K562 (cell line): Measurements from ENCODE around the gene ACSM6. TPM values are rescaled to one million over a fixed set of nuclear protein-coding genes. Genes with fewer than 3 reads are reported as not detected.

Experiments used
- ATAC-seq: fragments of 200-7000 bp; cut with Tn5 transposase; 3 replicates; pipeline ENCODE4 v1.9.1; 2020; ENCODE audit warnings: moderate library complexity
- BruUV-seq: library from RNA; stranded (reverse); fragments of 400-500 nt; replicated peaks from 2 replicates; lab custom pipeline; 2021; lab: Mats Ljungman, UMichigan
- CTCF ChIA-PET: fragments of 300-600 bp; formaldehyde crosslinking; extraction: SDS; loops from one replicate; lab custom pipeline; 2021; ENCODE audit warnings: low intra/inter-chr PET ratio; lab: Yijun Ruan, JAX
- POLR2A ChIA-PET: fragments of 300-600, 350-650 bp; sonication (Branson Sonifier 250); formaldehyde crosslinking; extraction: SDS; loops from one replicate; lab custom pipeline; 2021; ENCODE audit warnings: antibody characterized with exemption, inconsistent platforms; lab: Yijun Ruan, JAX
- DNase-seq, 4 experiments: peaks; one replicate each; pipeline versions ENCODE4 v3.0.0 to v3.0.0-alpha.2; 2011 to 2018; ENCODE audit warnings: low spot score in 3 of 4, mixed read lengths in 3 of 4; ENCODE audit errors: extremely low read depth in 1 of 4
- FAIRE-seq: peaks from 2 replicates; lab custom pipeline; 2011; peaks lifted over from hg19 to GRCh38; lab: Jason Lieb, UNC
- H2AFZ ChIP-seq: 2 replicates; pipeline ENCODE4 v1.6.0; 2011; ENCODE audit warnings: low read depth, low read length, control low read depth, inconsistent platforms
- H3K27ac ChIP-seq: fragments of 200-600 bp; 3 replicates; pipeline ENCODE4 v1.8.0; 2011; ENCODE audit warnings: low read depth, mild to moderate bottlenecking, control low read depth, inconsistent platforms, low read length, moderate library complexity, mixed read lengths; ENCODE audit errors: extremely low read depth
- H3K27me3 ChIP-seq, 2 experiments: fragments of 300-600 bp in 1 of 2; 2 replicates in 1 of 2; 3 replicates in 1 of 2; pipeline versions ENCODE4 v1.6.0 to v1.8.0; 2011; ENCODE audit warnings: inconsistent platforms in 2 of 2, low read length in 2 of 2, mild to moderate bottlenecking in 1 of 2, mixed read lengths in 1 of 2, moderate library complexity in 1 of 2; ENCODE audit not compliant: control insufficient read depth in 2 of 2, insufficient read depth in 2 of 2
- H3K36me3 ChIP-seq: fragments of 300-600 bp; 3 replicates; pipeline ENCODE4 v1.8.0; 2011; ENCODE audit warnings: mild to moderate bottlenecking, low read length, inconsistent platforms; ENCODE audit not compliant: control insufficient read depth, insufficient read depth
- H3K4me1 ChIP-seq, 2 experiments: fragments of 200-600 bp in 1 of 2; replicated peaks in 1 of 2; 2 replicates in 1 of 2; 3 replicates in 1 of 2; pipeline versions ENCODE4 v1.5.1 to v1.8.0; 2011; ENCODE audit warnings: inconsistent platforms in 2 of 2, low read length in 2 of 2, mild to moderate bottlenecking in 1 of 2, mixed read lengths in 1 of 2, moderate library complexity in 1 of 2; ENCODE audit not compliant: control insufficient read depth in 2 of 2, insufficient read depth in 2 of 2
- H3K4me2 ChIP-seq: 2 replicates; pipeline ENCODE4 v1.6.1; 2011; ENCODE audit warnings: low read length, control low read depth, inconsistent platforms, mixed read lengths; ENCODE audit not compliant: insufficient read depth
- H3K4me3 ChIP-seq: fragments of 200-600 bp; sonication (generic), shearing (Covaris generic); 2 replicates; pipeline ENCODE4 v1.5.1; 2016; ENCODE audit warnings: control low read depth, inconsistent platforms
- H3K79me2 ChIP-seq: fragments of 200-600 bp; 3 replicates; pipeline ENCODE4 v1.8.0; 2011; ENCODE audit warnings: low read length, inconsistent platforms; ENCODE audit not compliant: control insufficient read depth, insufficient read depth
- H3K9ac ChIP-seq, 2 experiments: 2 replicates each; pipeline versions ENCODE4 v1.6.0 to v1.6.1; 2011; ENCODE audit warnings: low read depth in 2 of 2, low read length in 2 of 2, control low read depth in 1 of 2, inconsistent platforms in 1 of 2, mild to moderate bottlenecking in 1 of 2, mixed read lengths in 1 of 2; ENCODE audit not compliant: insufficient read depth in 1 of 2
- H3K9me1 ChIP-seq: one replicate; pipeline ENCODE4 v1.6.0; 2011; ENCODE audit warnings: inconsistent platforms, mild to moderate bottlenecking, low read length, moderate library complexity; ENCODE audit not compliant: control insufficient read depth, insufficient read depth
- H3K9me3 ChIP-seq: replicated peaks from 2 replicates; pipeline ENCODE4 v1.5.1; 2011; ENCODE audit warnings: low read depth, low read length, inconsistent platforms; ENCODE audit not compliant: control insufficient read depth, insufficient read depth
- H4K20me1 ChIP-seq: replicated peaks from 2 replicates; pipeline ENCODE4 v1.6.1; 2011; ENCODE audit warnings: low read length, inconsistent platforms, mixed read lengths; ENCODE audit not compliant: control insufficient read depth, insufficient read depth
- BACH1 ChIP-seq: fragments of 200-800 bp; sonication (Bioruptor generic); IDR thresholded peaks from 2 replicates; pipeline ENCODE4 v1.6.1; 2016; ENCODE audit warnings: missing genetic modification characterization, missing compliant biosample characterization
- C11orf30 ChIP-seq: fragments of 450-650 bp; IDR thresholded peaks from 2 replicates; pipeline ENCODE4 v1.6.1; 2016; ENCODE audit warnings: low read depth, mild to moderate bottlenecking
- ELK1 ChIP-seq: sonication (generic); formaldehyde crosslinking; IDR thresholded peaks from 2 replicates; pipeline ENCODE4 v1.8.1; 2022; ENCODE audit warnings: missing genetic modification reagents
- EP300 ChIP-seq: IDR thresholded peaks from 2 replicates; pipeline ENCODE4 v1.6.1; 2012; ENCODE audit warnings: low read length, improper control_type of control experiment
- GABPB2 ChIP-seq: fragments of 250-450 bp; sonication (Bioruptor Pico); conservative IDR thresholded peaks from 2 replicates; pipeline ENCODE4 v1.5.1; 2021; ENCODE audit warnings: mild to moderate bottlenecking
- IFI16 ChIP-seq: fragments of 250-450 bp; sonication (Bioruptor Pico); IDR thresholded peaks from 2 replicates; pipeline ENCODE4 v2.1.2; 2022; ENCODE audit warnings: mild to moderate bottlenecking, inconsistent platforms
- MAFK ChIP-seq: IDR thresholded peaks from 2 replicates; pipeline ENCODE4 v1.6.1; 2011; ENCODE audit warnings: low read length, improper control_type of control experiment
- PHF8 ChIP-seq: fragments of 200-600 bp; sonication (generic); IDR thresholded peaks from 2 replicates; pipeline ENCODE4 v1.6.1; 2012; ENCODE audit warnings: mixed run types, mild to moderate bottlenecking, inconsistent platforms, low read length, moderate library complexity, borderline replicate concordance
- TCF3 ChIP-seq: sonication (generic); formaldehyde crosslinking; IDR thresholded peaks from 2 replicates; pipeline ENCODE4 v1.4.0; 2020; ENCODE audit warnings: mild to moderate bottlenecking, missing genetic modification reagents
- ZMIZ1 ChIP-seq, 2 experiments: fragments of 150-350 bp in 1 of 2; IDR thresholded peaks; 2 replicates each; pipeline ENCODE4 v1.6.1; 2012 to 2016; ENCODE audit warnings: low read depth in 2 of 2, low read length in 2 of 2, mild to moderate bottlenecking in 1 of 2, moderate library complexity in 1 of 2
- ZNF316 ChIP-seq: fragments of 450-650 bp; IDR thresholded peaks from 2 replicates; pipeline ENCODE4 v1.6.1; 2016
- ZNF583 ChIP-seq: fragments of 250-450 bp; sonication (Bioruptor Pico); IDR thresholded peaks from 2 replicates; pipeline ENCODE4 v1.4.0; 2020
- WGBS: fragments of 100-300 bp; shearing (Covaris generic); methylation state at CpG from one replicate; pipeline ENCODE4 v1.1.6; 2016; ENCODE audit warnings: low coverage, mixed read lengths; ENCODE audit not compliant: insufficient coverage; ENCODE audit errors: missing lambda C conversion rate; 5-methylcytosine and 5-hydroxymethylcytosine counted together
- in situ Hi-C: fragments of 300-500 bp; cut with MboI; formaldehyde crosslinking; loops from 4 replicates; pipeline ENCODE4 v1.15.0; 2018; ENCODE audit warnings: inconsistent platforms, mixed read lengths
- intact Hi-C: fragments of 100-400 bp; cut with micrococcal nuclease; formaldehyde crosslinking; loops from 2 replicates; pipeline ENCODE4 v1.14.2; 2022
- polyA plus RNA-seq, 8 experiments: library from polyadenylated mRNA; depleted of rRNA in 4 of 8; stranded (reverse) in 5 of 8; unstranded in 3 of 8; fragments of >200 nt; fragmentation: Nextera tagmentation in 2 of 8; fragmentation: Illumina TruSeq in 1 of 8; extraction: Ambion mirVana in 2 of 8; extraction: Trizol in 1 of 8; gene quantifications; 2 replicates each; pipeline versions ENCODE4 v1.2.1 to v1.2.3, GENCODE V29; 2011 to 2014; ENCODE audit warnings: inconsistent platforms in 1 of 8, missing spikeins in 1 of 8
- total RNA-seq, 7 experiments: library from RNA; depleted of rRNA in 6 of 7; stranded (reverse); fragments of >200 nt in 6 of 7; fragmentation: Illumina TruSeq in 2 of 7; extraction: Trizol in 2 of 7; gene quantifications; 2 replicates each; pipeline versions ENCODE4 v1.2.1 to v1.2.3, GENCODE V29; 2011 to 2021; ENCODE audit warnings: low replicate concordance in 1 of 7
- TF ChIP-seq, protein P1 (sequence below): fragments of 250-450 bp; sonication (Bioruptor Pico); IDR thresholded peaks from 2 replicates; pipeline ENCODE4 v1.8.0; 2021; ENCODE audit warnings: moderate library complexity, mild to moderate bottlenecking, inconsistent platforms
- TF ChIP-seq, protein P2 (sequence below): fragments of 450-650 bp; IDR thresholded peaks from 2 replicates; pipeline ENCODE4 v1.6.1; 2017; ENCODE audit warnings: mild to moderate bottlenecking, moderate library complexity

ACSM6 gene
- total and polyA plus RNA-seq, 9 of the 15 experiments (the other 6 are each of a cell fraction or from before 2014, with no cell fraction given) = not detected

DNA sequence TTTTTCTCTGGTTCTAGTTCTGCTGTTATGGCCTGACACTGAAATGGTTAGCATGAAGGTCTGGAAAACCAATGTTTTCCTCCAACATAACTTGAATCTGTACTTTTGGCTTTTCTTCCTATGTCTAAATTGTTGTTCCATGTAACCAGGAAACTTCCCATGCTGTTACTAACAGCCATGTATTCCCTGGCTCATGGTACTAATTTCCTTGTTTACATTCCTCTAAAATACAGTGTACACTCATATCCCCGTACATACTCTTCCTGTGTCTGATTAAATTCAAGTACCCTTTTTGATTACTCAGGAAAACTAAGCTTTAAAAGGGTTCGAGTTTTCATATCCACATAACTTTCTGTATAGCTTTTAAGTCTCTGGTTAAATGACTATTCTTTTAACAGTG lies 12.3 kb upstream of the ACSM6 start:
- intact Hi-C loops (loop anchor here (2.0 to 5.0 kb wide), 2 partner anchors 61 to 181 kb away; no protein-coding TSS in a partner anchor), in situ Hi-C loops (no loop called here)
- TF ChIP-seq C11orf30 (0 out of 2 replicates have a peak, but pooled peaks have one; percentile 19), ZNF316 (0 out of 2 replicates have a peak, but pooled peaks have one; percentile 6), EP300 (no peak), IFI16 (CRISPR knock-in tag) (no peak), ZNF583 (no peak), ELK1 (no peak), PHF8 (no peak), BACH1 (tag) (no peak), TCF3 (no peak), ZMIZ1 (IDR thresholded peaks at IDR 0.05; ENCODE audit: low read depth in 2 of 2, low read length in 2 of 2) (no peak), GABPB2 (no peak), MAFK (no peak)
- TF ChIP-seq, protein P1, sequence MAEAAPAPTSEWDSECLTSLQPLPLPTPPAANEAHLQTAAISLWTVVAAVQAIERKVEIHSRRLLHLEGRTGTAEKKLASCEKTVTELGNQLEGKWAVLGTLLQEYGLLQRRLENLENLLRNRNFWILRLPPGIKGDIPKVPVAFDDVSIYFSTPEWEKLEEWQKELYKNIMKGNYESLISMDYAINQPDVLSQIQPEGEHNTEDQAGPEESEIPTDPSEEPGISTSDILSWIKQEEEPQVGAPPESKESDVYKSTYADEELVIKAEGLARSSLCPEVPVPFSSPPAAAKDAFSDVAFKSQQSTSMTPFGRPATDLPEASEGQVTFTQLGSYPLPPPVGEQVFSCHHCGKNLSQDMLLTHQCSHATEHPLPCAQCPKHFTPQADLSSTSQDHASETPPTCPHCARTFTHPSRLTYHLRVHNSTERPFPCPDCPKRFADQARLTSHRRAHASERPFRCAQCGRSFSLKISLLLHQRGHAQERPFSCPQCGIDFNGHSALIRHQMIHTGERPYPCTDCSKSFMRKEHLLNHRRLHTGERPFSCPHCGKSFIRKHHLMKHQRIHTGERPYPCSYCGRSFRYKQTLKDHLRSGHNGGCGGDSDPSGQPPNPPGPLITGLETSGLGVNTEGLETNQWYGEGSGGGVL = no peak
- TF ChIP-seq, protein P2, sequence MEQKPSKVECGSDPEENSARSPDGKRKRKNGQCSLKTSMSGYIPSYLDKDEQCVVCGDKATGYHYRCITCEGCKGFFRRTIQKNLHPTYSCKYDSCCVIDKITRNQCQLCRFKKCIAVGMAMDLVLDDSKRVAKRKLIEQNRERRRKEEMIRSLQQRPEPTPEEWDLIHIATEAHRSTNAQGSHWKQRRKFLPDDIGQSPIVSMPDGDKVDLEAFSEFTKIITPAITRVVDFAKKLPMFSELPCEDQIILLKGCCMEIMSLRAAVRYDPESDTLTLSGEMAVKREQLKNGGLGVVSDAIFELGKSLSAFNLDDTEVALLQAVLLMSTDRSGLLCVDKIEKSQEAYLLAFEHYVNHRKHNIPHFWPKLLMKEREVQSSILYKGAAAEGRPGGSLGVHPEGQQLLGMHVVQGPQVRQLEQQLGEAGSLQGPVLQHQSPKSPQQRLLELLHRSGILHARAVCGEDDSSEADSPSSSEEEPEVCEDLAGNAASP = no peak
- no peak overlapping the region for H3K9ac ChIP-seq
- H3K4me2 ChIP-seq = no peak overlapping the region
- 26% methylated on average over 2 of the region's 2 CpGs for WGBS
- no peak for DNase-seq
- H2AFZ ChIP-seq = 0 out of 2 replicates have a peak overlapping the region, but pooled peaks have one; percentile 33
- no peak overlapping the region for H3K27ac ChIP-seq
- no peaks in the 10 kb centered on the region for H4K20me1 ChIP-seq
- ATAC-seq = no peak
- H3K4me1 ChIP-seq = peaks cover 0 to 10% of the 10 kb centered on the region in 2 experiments; a peak in 2 of 5 replicates
- H3K9me3 ChIP-seq = no peaks in the 10 kb centered on the region
- no peak overlapping the region for H3K4me3 ChIP-seq
- H3K79me2 ChIP-seq = no peaks in the 10 kb centered on the region
- no peaks in the 10 kb centered on the region for H3K9me1 ChIP-seq
- BruUV-seq = no TSS peak
- H3K27me3 ChIP-seq = no peaks in the 10 kb centered on the region; a peak in 1 of 5 replicates
- no peak for FAIRE-seq
- ChIA-PET CTCF (no interaction called here), POLR2A (interaction anchor here (0.6 kb wide), 1 partner anchor 423 kb away, joined by 3 read pairs; no protein-coding TSS in a partner anchor)
- H3K36me3 ChIP-seq = no peaks in the 10 kb centered on the region
